PC-9 (cell line): ENCODE results near the gene CLDND2. TPM values are rescaled to one million over a fixed set of nuclear protein-coding genes. Genes with fewer than 3 reads are reported as not detected.

Experiments
- BruUV-seq: library from RNA; stranded (reverse); fragments of 400-500 nt; replicated peaks from 2 replicates; lab custom pipeline; 2021; lab: Mats Ljungman, UMichigan
- CTCF ChIA-PET: fragments of 300-600 bp; sonication (Branson Sonifier 250); formaldehyde crosslinking; loops from one replicate; lab custom pipeline; 2022; ENCODE audit warnings: antibody characterized with exemption; lab: Charles Lee
- POLR2A ChIA-PET: fragments of 300-600 bp; sonication (Branson Sonifier 250); formaldehyde crosslinking; loops from one replicate; lab custom pipeline; 2022; ENCODE audit warnings: antibody characterized with exemption; ENCODE audit not compliant: unreplicated experiment; lab: Charles Lee
- DNase-seq, 2 experiments: peaks; one replicate each; pipeline versions ENCODE4 v3.0.0 to v3.0.0-alpha.2; 2015 to 2022; ENCODE audit warnings: mixed read lengths in 1 of 2
- H2AFZ ChIP-seq: fragments of 200-600 bp; sonication (generic); 2 replicates; pipeline ENCODE4 v1.8.1; 2017; ENCODE audit warnings: antibody characterized with exemption
- H3F3A ChIP-seq: fragments of 200-600 bp; sonication (generic); 2 replicates; pipeline ENCODE4 v1.8.1; 2017; ENCODE audit warnings: antibody characterized with exemption, mild to moderate bottlenecking, low read depth; ENCODE audit not compliant: insufficient read depth
- H3K27ac ChIP-seq: fragments of 200-600 bp; sonication (generic); 2 replicates; pipeline ENCODE4 v1.6.1; 2016; ENCODE audit warnings: mixed run types
- H3K27me3 ChIP-seq: fragments of 200-600 bp; sonication (generic); 2 replicates; pipeline ENCODE4 v1.6.1; 2016; ENCODE audit warnings: low read depth, mixed run types; ENCODE audit not compliant: insufficient read depth
- H3K36me3 ChIP-seq: fragments of 200-600 bp; sonication (generic); 2 replicates; pipeline ENCODE4 v1.6.1; 2016; ENCODE audit warnings: low read depth, mixed run types
- H3K4me1 ChIP-seq: fragments of 200-600 bp; sonication (generic); replicated peaks from 2 replicates; pipeline ENCODE4 v1.6.1; 2016; ENCODE audit warnings: mixed run types; ENCODE audit not compliant: insufficient read depth
- H3K4me2 ChIP-seq: fragments of 200-600 bp; sonication (generic); 2 replicates; pipeline ENCODE4 v1.6.1; 2017; ENCODE audit warnings: mixed run types
- H3K4me3 ChIP-seq: fragments of 200-600 bp; sonication (generic); 2 replicates; pipeline ENCODE4 v1.6.1; 2016; ENCODE audit warnings: mixed run types
- H3K79me2 ChIP-seq: fragments of 200-600 bp; sonication (generic); 2 replicates; pipeline ENCODE4 v1.6.1; 2017; ENCODE audit warnings: low read depth, mixed run types
- H3K9me2 ChIP-seq: fragments of 200-600 bp; sonication (generic); 2 replicates; pipeline ENCODE4 v1.8.1; 2017; ENCODE audit warnings: mild to moderate bottlenecking; ENCODE audit not compliant: insufficient read depth
- H3K9me3 ChIP-seq: fragments of 200-600 bp; sonication (generic); 2 replicates; pipeline ENCODE4 v1.8.1; 2016; ENCODE audit warnings: low read depth; ENCODE audit not compliant: insufficient read depth
- H4K20me1 ChIP-seq: fragments of 200-600 bp; sonication (generic); 2 replicates; pipeline ENCODE4 v1.8.1; 2017; ENCODE audit not compliant: insufficient read depth
- CTCF ChIP-seq: fragments of 200-600 bp; sonication (generic); conservative IDR thresholded peaks from 2 replicates; pipeline ENCODE4 v1.6.1; 2017; ENCODE audit warnings: mixed run types, antibody characterized with exemption, mild to moderate bottlenecking, moderate library complexity
- EZH2 ChIP-seq: fragments of 200-600 bp; sonication (generic); IDR thresholded peaks from 2 replicates; pipeline ENCODE4 v1.8.0; 2017; ENCODE audit warnings: antibody characterized with exemption, low read depth
- intact Hi-C: fragments of 100-400 bp; cut with micrococcal nuclease; formaldehyde crosslinking; loops from one replicate; pipeline ENCODE4 v1.10.0; 2022; ENCODE audit not compliant: unreplicated experiment
- total RNA-seq: library from RNA; stranded (reverse); gene quantifications from 2 replicates; pipeline ENCODE4 v1.2.3, GENCODE V29; 2021

Gene CLDND2
- total RNA-seq, 1 experiment from 2014 or later = 4.5 TPM

- Histone ChIP-seq H3F3A (peaks cover 6% of the 10 kb centered on the region), H3K9me2 (no peaks in the 10 kb centered on the region), H3K27me3 (peaks cover 39% of the 10 kb centered on the region), H3K9me3 (no peaks in the 10 kb centered on the region), H3K4me3 (no peak overlapping the region), H3K36me3 (no peaks in the 10 kb centered on the region), H3K4me2 (no peak overlapping the region), H4K20me1 (no peaks in the 10 kb centered on the region), H2AFZ (no peak overlapping the region), H3K27ac (no peak overlapping the region), H3K4me1 (peaks cover 5% of the 10 kb centered on the region; the same call in 1 of the 2 replicates), H3K79me2 (no peaks in the 10 kb centered on the region)
- no TSS peak for BruUV-seq
- CTCF ChIA-PET = no interaction called here
- POLR2A ChIA-PET = no interaction called here
- no peak for DNase-seq
- intact Hi-C loops = no loop called here
- no peak for TF ChIP-seq EZH2
- no peak for TF ChIP-seq CTCF
These were observed 2.4 kb upstream of the CLDND2 start for GRCh38 chr19:51371186-51371690.

DNA sequence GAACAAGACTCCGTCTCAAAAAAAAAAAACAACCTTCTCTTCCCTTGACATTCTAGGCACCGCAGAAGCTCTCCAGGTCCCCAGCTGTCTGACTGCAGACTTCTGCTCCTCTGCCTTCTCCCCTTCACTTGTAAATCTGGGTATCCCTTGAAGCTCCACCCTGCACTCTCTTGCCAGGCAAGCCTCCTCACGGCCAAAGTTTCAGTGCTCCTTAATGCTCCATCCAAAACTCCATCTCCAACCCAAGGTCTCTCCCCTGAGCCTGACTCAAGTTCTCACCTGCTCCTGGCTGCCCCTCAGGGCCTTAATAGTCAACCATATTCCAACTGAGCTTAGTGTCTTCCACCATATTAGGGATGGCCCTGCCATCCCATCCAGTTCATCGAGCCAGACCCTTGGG is 1.4 kb upstream of the CLDND2 start:
- TF ChIP-seq CTCF (no peak), EZH2 (no peak)
- intact Hi-C loops = no loop called here
- no peaks in the 10 kb centered on the region for H3K36me3 ChIP-seq
- BruUV-seq = no TSS peak
- H3K4me3 ChIP-seq = no peak overlapping the region
- peaks cover 39% of the 10 kb centered on the region for H3K27me3 ChIP-seq
- CTCF ChIA-PET = no interaction called here
- H3K9me2 ChIP-seq = no peaks in the 10 kb centered on the region
- peak in 1 of 2 experiments; percentile 11 for DNase-seq
- no peaks in the 10 kb centered on the region for H4K20me1 ChIP-seq
- peaks cover 6% of the 10 kb centered on the region for H3F3A ChIP-seq
- H3K4me1 ChIP-seq = peaks cover 7% of the 10 kb centered on the region; the same call in 1 of the 2 replicates
- POLR2A ChIA-PET = no interaction called here
- H2AFZ ChIP-seq = no peak overlapping the region
- peaks cover 9% of the 10 kb centered on the region for H3K79me2 ChIP-seq
- H3K9me3 ChIP-seq = no peaks in the 10 kb centered on the region
- H3K4me2 ChIP-seq = no peak overlapping the region
- H3K27ac ChIP-seq = no peak overlapping the region

- peaks cover 24% of the 10 kb centered on the region for H3F3A ChIP-seq
- DNase-seq = peak; percentile 92 to 100
- intact Hi-C loops = loop anchor here (1.0 to 10.0 kb wide), 3 partner anchors 28 to 335 kb away; no protein-coding TSS in a partner anchor
- peaks cover 25% of the 10 kb centered on the region for H3K27me3 ChIP-seq
- BruUV-seq = TSS peak; percentile 56
- no peaks in the 10 kb centered on the region for H3K9me2 ChIP-seq
- H3K4me2 ChIP-seq = peak overlapping the region; percentile 100
- peaks cover 31% of the 10 kb centered on the region for H3K4me1 ChIP-seq
- H3K9me3 ChIP-seq = no peaks in the 10 kb centered on the region
- TF ChIP-seq EZH2 (no peak), CTCF (no peak)
- peak overlapping the region; percentile 99 for H2AFZ ChIP-seq
- POLR2A ChIA-PET = interaction anchor here (0.5 to 1.1 kb wide), 7 partner anchors 26 to 938 kb away, joined by 3 to 9 read pairs (median 6); partner anchors contain the start of gene SIGLEC10
- no peaks in the 10 kb centered on the region for H3K36me3 ChIP-seq
- H3K27ac ChIP-seq = no peak overlapping the region
- CTCF ChIA-PET = no interaction called here
- H4K20me1 ChIP-seq = no peaks in the 10 kb centered on the region
- peak overlapping the region; percentile 92 for H3K4me3 ChIP-seq
- H3K79me2 ChIP-seq = peaks cover 26% of the 10 kb centered on the region
These were observed 1.0 kb downstream of the CLDND2 start for GRCh38 chr19:51367565-51368365.
